Inflammatory macrophage treated with lipopolysaccharide for 4 hours (primary cell): ENCODE data around the gene CLEC2A.
A peak's percentile ranks its signal among the peaks of the same experiment; 100 is the strongest.

ENCODE experiments used
- DNase-seq: peaks from one replicate; pipeline ENCODE4 v3.0.0-alpha.2; 2020

The CLEC2A gene

DNA sequence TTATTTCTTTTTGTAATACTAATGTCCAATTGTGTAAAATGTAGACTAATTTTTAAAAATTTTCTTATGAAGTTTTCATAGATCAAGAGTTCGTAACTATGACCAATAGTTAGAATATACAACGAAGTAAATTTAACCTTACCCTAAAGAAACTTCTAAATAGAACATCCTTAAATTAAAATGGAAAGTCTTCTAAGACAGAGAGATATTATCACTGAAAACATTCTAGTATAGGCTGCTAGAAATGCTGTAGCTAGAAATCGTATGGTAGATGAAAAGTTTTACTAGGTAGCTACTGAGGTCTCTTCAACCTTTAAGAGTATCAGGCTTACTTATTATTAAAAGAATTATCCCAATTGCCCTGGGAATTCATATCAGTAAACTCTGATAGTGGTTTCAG is 925 bp downstream of the CLEC2A start:
- DNase-seq, result no peak

GRCh38 chr12:9928607-9929006 is 3.6 kb downstream of the CLEC2A start:
- DNase-seq, result peak; percentile 47

DNA sequence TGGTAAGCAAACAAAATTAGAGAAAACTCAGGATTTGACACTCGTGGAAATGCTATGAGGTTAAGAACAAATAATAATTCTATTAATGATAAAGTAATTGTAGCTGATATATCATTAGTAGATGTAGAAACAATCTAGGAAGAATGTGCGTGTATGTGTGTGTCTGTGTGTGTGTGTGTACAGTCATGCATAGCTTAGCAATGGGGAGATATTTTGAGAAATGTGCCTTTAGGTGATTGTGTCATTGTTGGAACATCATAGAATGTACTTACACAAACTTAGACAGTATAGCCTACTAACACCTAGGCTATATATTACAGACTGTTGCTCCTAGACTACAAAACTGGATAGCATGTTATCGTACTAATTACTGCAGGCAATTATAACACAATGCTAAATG is 5.3 kb downstream of the CLEC2A start:
- no peak for DNase-seq

- DNase-seq, result peak; percentile 56
Measured at GRCh38 chr12:9925705-9926393, 6.3 kb downstream of the CLEC2A start.

- no peak for DNase-seq
Measured at GRCh38 chr12:9922429-9922828, 9.7 kb downstream of the CLEC2A start.

- DNase-seq, result no peak
Measured at GRCh38 chr12:9920451-9920850, 11.7 kb downstream of the CLEC2A start.

- no peak for DNase-seq
Measured at GRCh38 chr12:9919443-9919842, 12.7 kb downstream of the CLEC2A start.

DNA sequence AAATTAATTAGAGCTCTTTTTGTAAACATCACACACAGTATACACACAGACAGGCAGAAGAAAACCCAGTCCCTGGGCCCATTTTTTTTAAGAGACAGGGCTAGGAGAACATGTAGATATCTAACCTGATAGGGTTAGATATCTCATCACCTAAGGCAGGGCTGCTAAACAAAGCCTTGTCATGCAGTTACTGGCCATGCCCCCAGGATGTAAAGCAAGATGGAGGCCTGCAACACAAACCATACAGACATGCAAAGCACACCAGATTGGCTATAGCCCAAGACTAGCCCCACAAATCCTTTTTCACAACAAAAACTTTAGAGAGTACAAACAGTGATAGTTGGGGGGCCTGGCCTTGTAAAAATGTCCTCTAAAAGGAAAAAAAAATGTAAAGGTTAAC is 20.5 kb downstream of the CLEC2A start:
- DNase-seq, result no peak

DNA sequence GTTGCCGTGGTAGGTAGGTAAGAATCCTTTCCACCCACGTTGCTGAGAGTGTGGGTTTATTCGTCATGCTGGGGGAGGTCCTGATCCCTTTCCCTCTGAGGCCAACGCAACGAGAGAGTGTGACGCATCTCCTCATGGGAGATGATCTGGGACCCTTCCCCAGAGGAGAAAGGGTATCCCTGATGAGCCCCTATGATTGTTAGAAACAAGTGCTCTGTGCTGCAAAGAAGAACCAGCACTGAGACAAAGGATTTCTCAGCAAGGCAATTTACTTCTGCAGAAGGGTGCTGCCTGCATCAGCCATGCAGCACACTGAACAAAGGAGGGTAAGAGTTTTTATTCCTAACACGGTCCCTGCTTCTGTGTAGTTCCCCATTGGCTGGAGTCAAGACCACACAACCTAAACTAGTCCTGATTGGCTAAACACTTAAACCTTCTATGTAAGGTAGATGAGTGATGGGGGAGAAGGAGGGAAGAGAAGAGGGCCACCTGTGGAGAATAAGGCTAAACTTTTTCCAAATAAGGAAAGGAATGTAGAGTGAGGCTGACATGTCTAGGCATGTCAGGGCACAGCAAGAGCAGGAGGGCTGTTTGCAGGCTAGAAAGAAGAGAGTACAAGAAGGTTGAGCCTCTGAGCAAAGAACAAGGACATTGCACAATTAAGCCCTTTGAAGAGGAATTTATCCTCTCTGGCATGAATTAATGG is 21.3 kb downstream of the CLEC2A start:
- DNase-seq, result no peak

DNA sequence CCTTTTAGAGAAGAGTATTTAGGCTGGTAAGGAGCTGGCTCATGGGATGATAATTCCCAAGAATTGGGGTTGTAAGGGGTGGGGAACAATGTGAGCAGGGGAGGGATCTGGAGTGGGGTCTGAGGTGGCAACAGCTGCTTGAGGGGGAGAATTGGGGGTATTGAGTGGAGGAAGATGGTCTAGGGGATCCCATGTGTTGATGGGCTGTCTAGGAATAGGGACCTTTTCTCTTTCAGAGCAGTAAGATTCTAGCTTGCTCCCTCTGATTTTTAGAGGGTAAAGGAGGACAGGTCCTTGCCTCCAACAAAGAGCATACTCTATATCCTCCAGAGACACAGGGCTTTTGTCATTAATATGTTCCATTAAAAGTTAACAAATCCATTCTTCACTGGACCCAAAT is 22.4 kb downstream of the CLEC2A start:
- no peak for DNase-seq

DNA sequence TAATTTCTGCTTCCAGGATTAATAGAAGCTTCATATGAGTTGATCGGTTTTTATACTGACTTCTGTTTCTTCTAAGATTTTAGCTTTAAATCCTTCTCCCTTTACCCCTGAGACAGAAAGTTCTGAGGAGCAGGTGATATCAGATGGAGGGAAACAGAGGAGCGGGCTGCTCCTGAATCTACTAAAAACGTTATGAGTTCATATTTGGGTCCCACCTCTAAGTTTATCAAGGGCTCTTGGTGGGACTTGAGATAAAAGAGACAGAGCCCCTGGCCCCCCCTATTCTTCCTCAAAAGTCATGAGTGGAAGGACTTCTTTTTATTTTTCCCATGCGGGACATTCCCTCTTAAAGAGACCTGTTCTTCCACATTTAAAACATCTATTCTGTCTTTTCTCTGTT is 23.8 kb downstream of the CLEC2A start:
- DNase-seq, result no peak

DNA sequence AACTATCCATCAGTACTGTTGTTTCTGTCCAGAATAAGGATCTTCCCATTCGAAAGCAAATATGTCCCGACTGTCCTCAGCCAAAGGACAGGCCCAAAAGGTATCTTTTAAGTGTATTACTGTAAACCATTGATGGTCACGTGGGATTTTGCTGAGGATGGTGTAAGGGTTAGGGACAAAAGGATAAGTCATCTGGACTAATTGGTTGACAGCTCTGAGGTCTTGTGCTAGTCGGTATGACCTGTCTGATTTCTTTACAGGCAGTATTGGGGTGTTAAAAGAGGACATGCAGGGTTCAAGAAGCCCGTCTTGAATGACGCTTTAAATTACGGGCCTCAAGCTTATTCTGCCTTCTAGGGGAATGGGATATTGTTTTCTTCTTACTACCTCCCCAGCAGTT is 24.4 kb downstream of the CLEC2A start:
- DNase-seq, result no peak

DNA sequence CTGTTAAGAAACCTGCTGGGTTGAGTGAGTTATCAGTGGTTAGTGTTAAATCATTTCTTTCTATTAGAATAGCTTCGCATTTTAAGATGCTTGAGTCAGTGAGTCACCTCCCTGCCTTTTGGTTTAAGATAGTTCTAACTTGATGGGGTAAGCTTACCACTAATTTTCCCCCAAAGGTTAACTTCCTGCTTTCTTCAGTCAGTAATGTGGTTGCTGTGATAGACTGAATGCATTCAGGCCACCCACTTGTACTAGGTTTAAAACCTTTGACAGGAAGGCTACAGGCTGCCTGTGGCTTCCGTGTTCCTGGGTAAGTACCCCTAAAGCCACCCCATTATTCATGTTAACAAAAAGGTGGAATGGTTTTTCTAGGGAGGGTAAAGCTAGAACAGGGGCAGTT is 25.3 kb downstream of the CLEC2A start:
- DNase-seq, result peak; percentile 38

GRCh38 chr12:9902539-9903228 is 29.5 kb downstream of the CLEC2A start:
- no peak for DNase-seq

- no peak for DNase-seq
Measured at GRCh38 chr12:9900930-9901329, 31.2 kb downstream of the CLEC2A start.

DNA sequence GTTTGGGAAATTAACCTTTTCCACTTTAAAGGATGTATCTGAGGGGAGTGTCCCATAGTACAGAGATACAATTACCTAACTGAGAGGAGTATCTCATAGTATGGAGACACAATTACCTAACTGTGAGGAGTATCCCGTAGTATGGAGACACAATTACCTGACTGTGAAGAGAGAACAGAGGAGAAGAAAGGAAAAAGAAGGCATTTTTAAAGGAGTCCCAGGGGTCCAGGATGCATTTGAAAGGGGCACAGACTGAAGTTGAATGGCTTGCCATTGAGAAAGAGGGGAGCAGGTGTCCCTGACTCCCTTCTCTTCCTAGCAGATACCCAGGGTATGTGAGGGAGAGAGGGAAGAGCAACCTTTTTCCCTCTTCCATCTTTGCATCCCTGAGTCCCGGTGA is 33.0 kb downstream of the CLEC2A start:
- no peak for DNase-seq

GRCh38 chr12:9897535-9897934 is 34.6 kb downstream of the CLEC2A start:
- no peak for DNase-seq

DNA sequence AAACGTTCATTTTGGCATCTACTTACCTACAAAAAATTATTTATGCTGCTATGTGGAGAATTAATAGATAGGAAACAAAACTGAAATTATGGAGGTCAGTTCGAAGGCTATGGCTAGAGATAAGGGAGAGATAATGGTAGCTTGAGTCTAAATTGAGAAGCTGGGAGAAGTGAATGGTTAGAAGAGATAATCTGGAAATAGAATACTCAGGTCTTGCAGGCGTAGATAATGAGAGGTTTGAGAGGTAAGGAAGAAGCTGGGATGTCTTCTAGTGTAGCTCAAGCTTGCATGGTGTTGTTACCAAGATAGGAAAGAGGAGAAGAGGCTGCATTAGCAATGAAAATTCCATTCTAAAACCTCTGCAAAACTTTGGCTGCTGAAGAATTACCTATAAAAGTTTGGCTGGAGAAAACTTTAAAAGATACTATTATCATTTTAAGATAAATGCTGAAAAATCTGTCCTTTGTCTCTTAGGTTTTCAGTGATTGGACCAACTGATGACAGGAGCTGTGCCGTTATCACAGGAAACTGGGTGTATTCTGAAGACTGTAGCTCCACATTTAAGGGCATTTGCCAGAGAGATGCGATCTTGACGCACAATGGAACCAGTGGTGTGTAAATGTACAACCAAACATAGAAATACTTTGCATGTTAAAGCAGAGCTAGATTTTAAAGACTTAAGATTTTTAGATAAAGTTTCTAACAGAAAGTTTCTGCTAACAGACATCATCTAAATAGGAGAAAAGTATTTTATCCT is 36.8 kb downstream of the CLEC2A start:
- DNase-seq, result no peak

- DNase-seq, result no peak
Measured at GRCh38 chr12:9888665-9889273, 43.4 kb downstream of the CLEC2A start.

DNA sequence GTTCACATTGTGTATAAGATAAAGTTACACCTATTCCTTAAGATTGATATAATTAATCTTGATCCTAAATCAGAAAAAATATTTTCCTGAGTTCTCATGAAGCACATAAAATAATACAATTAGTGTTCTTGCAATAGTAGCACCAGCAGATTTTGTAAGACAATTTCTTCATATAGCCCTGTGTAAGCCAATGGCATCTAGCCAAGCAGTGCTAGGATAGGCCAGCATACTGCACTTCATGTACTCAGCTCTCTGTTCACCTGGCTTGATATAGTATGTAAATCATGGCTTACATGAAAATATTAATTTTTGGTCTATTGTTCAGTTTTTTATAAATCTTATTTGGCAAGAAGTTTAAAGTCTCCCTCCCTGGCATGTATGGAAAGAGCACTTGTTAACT is 49.0 kb downstream of the CLEC2A start:
- DNase-seq, result no peak

GRCh38 chr12:9881988-9882387 is 50.2 kb downstream of the CLEC2A start:
- no peak for DNase-seq

DNA sequence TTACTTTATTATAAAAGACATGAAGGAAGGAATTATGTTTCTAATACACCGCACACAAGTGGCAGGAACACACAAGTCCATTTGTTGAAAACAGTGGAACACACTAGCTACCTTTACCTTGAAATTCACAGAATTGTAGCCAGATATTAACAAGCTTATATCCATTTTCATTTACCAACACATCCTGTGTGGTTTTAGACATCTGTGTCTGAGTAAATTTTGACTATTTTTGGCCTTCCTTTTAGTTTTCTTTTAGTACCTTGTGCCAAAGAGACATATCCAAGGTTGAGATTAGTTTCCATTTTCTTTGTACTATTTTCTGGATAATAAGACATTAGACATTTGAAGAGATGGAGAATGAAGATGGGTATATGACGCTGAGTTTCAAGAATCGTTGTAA is 50.9 kb downstream of the CLEC2A start, which contains the start of gene KLRF2:
Gene KLRF2, plus strand, starts transcription at position 244 of the 400 bp plus-strand sequence. Its CDS starts 107 bp downstream, at position 351.
- no peak for DNase-seq

- no peak for DNase-seq
Measured at GRCh38 chr12:9880532-9881078, 51.6 kb downstream of the CLEC2A start.
